HepG2 (cell line): ENCODE data around the gene GTF3A. TPM values are rescaled to one million over a fixed set of nuclear protein-coding genes. Genes with fewer than 3 reads are reported as not detected.

Experiments
- ATAC-seq: fragments of 200-7000 bp; cut with Tn5 transposase; 3 replicates; pipeline ENCODE4 v1.9.1; 2020; ENCODE audit warnings: mild to moderate bottlenecking, moderate library complexity
- BruUV-seq: library from RNA; stranded (reverse); fragments of 400-500 nt; replicated peaks from 2 replicates; lab custom pipeline; 2021; lab: Mats Ljungman, UMichigan
- CTCF ChIA-PET: fragments of 300-600 bp; formaldehyde crosslinking; extraction: SDS; loops from one replicate; lab custom pipeline; 2021; ENCODE audit warnings: low total read pairs, inconsistent platforms, low intra/inter-chr PET ratio; lab: Yijun Ruan, JAX
- POLR2A ChIA-PET: fragments of 350-600 bp; sonication (Branson Sonifier 250); formaldehyde crosslinking; loops from one replicate; lab custom pipeline; 2020; ENCODE audit warnings: antibody characterized with exemption, inconsistent platforms; lab: Yijun Ruan, JAX
- DNase-seq: peaks from one replicate; pipeline ENCODE4 v3.0.0-alpha.2; 2015; ENCODE audit warnings: low spot score
- FAIRE-seq: peaks from 3 replicates; lab custom pipeline; 2011; peaks lifted over from hg19 to GRCh38; lab: Jason Lieb, UNC
- H2AFZ ChIP-seq: one replicate; pipeline ENCODE4 v1.6.1; 2011; ENCODE audit warnings: low read length, inconsistent platforms
- H3K27ac ChIP-seq: fragments of 300-600 bp; 3 replicates; pipeline ENCODE4 v1.8.0; 2011; ENCODE audit warnings: mixed run types, mild to moderate bottlenecking, mixed read lengths, low read length, inconsistent platforms; ENCODE audit not compliant: insufficient read depth; ENCODE audit errors: extremely low read length
- H3K27me3 ChIP-seq, 2 experiments: fragments of 200-600 bp in 1 of 2; 2 replicates in 1 of 2; 3 replicates in 1 of 2; pipeline versions ENCODE4 v1.6.0 to v1.8.0; 2011; ENCODE audit warnings: low read length in 2 of 2, mild to moderate bottlenecking in 2 of 2, moderate library complexity in 2 of 2, inconsistent platforms in 1 of 2; ENCODE audit not compliant: insufficient read depth in 2 of 2, control insufficient read depth in 1 of 2
- H3K36me3 ChIP-seq, 2 experiments: fragments of 200-600 bp in 1 of 2; replicated peaks in 1 of 2; 2 replicates in 1 of 2; 3 replicates in 1 of 2; pipeline versions ENCODE4 v1.5.1 to v1.8.0; 2011; ENCODE audit warnings: low read length in 2 of 2, inconsistent platforms in 1 of 2; ENCODE audit not compliant: insufficient read depth in 2 of 2, control insufficient read depth in 1 of 2
- H3K4me1 ChIP-seq: 2 replicates; pipeline ENCODE4 v1.5.1; 2012; ENCODE audit warnings: low read length, inconsistent platforms; ENCODE audit not compliant: insufficient read depth
- H3K4me2 ChIP-seq: 2 replicates; pipeline ENCODE4 v1.6.0; 2011; ENCODE audit warnings: low read depth, low read length, inconsistent platforms
- H3K4me3 ChIP-seq, 3 experiments: fragments of 200-600 bp in 1 of 3; sonication (generic), shearing (Covaris generic) in 1 of 3; replicated peaks in 1 of 3; 2 replicates each; pipeline ENCODE4 v1.5.1; 2011 to 2016; ENCODE audit warnings: low read length in 3 of 3, inconsistent platforms in 2 of 3, low read depth in 2 of 3, mild to moderate bottlenecking in 2 of 3, control low read depth in 1 of 3, mixed read lengths in 1 of 3; ENCODE audit not compliant: insufficient read depth in 1 of 3
- H3K79me2 ChIP-seq: one replicate; pipeline ENCODE4 v1.6.1; 2011; ENCODE audit warnings: low read length, inconsistent platforms; ENCODE audit not compliant: insufficient read depth
- H3K9ac ChIP-seq: 2 replicates; pipeline ENCODE4 v1.6.0; 2011; ENCODE audit warnings: mild to moderate bottlenecking, low read depth, low read length, inconsistent platforms; ENCODE audit not compliant: insufficient read depth
- H3K9me3 ChIP-seq: 2 replicates; pipeline ENCODE4 v1.5.1; 2012; ENCODE audit warnings: mild to moderate bottlenecking, low read length
- H4K20me1 ChIP-seq: 2 replicates; pipeline ENCODE4 v1.6.0; 2011; ENCODE audit warnings: inconsistent platforms, mild to moderate bottlenecking, low read length, moderate library complexity; ENCODE audit not compliant: insufficient read depth
- ETV5 ChIP-seq: IDR thresholded peaks from 2 replicates; pipeline ENCODE4 v1.6.1; 2018; ENCODE audit warnings: missing biosample characterization, missing genetic modification reagents, inconsistent platforms, borderline replicate concordance
- IRF9 ChIP-seq: sonication (generic); formaldehyde crosslinking; IDR thresholded peaks from 2 replicates; pipeline ENCODE4 v1.8.0; 2022; ENCODE audit warnings: missing genetic modification reagents, mild to moderate bottlenecking, borderline replicate concordance
- PHF8 ChIP-seq: sonication (generic); formaldehyde crosslinking; IDR thresholded peaks from 2 replicates; pipeline ENCODE4 v1.5.0; 2020; ENCODE audit warnings: missing genetic modification reagents
- PTBP1 ChIP-seq: fragments of 200-400 bp; formaldehyde crosslinking; IDR thresholded peaks from 2 replicates; pipeline ENCODE4 v1.6.1; 2018; ENCODE audit warnings: low read length, low read depth; ENCODE audit not compliant: poor library complexity, severe bottlenecking
- TBP ChIP-seq: sonication (generic); formaldehyde crosslinking; IDR thresholded peaks from 2 replicates; pipeline ENCODE4 v1.5.0; 2020; ENCODE audit warnings: missing genetic modification reagents
- YY1 ChIP-seq: IDR thresholded peaks from 2 replicates; pipeline ENCODE4 v1.6.1; 2011; ENCODE audit warnings: low read length, low read depth, moderate library complexity, mild to moderate bottlenecking; ENCODE audit not compliant: insufficient read depth, insufficient replicate concordance
- ZFP82 ChIP-seq: sonication (generic); formaldehyde crosslinking; IDR thresholded peaks from 2 replicates; pipeline ENCODE4 v1.5.1; 2020; ENCODE audit warnings: mild to moderate bottlenecking, missing genetic modification reagents, borderline replicate concordance
- ZNF335 ChIP-seq: sonication (generic); formaldehyde crosslinking; IDR thresholded peaks from 2 replicates; pipeline ENCODE4 v1.4.0; 2020; ENCODE audit warnings: missing genetic modification reagents
- ZNF432 ChIP-seq: sonication (generic); formaldehyde crosslinking; IDR thresholded peaks from 2 replicates; pipeline ENCODE4 v1.5.0; 2020; ENCODE audit warnings: missing genetic modification reagents, mild to moderate bottlenecking, borderline replicate concordance
- ZNF570 ChIP-seq: sonication (generic); formaldehyde crosslinking; IDR thresholded peaks from 2 replicates; pipeline ENCODE4 v1.4.0; 2020; ENCODE audit warnings: mild to moderate bottlenecking, missing genetic modification reagents, borderline replicate concordance
- ZNF691 ChIP-seq: sonication (generic); formaldehyde crosslinking; IDR thresholded peaks from 2 replicates; pipeline ENCODE4 v1.4.0; 2020; ENCODE audit warnings: missing genetic modification reagents, low read depth, mild to moderate bottlenecking, borderline replicate concordance
- ZNF761 ChIP-seq: sonication (generic); formaldehyde crosslinking; conservative IDR thresholded peaks from 2 replicates; pipeline ENCODE4 v1.4.0; 2020; ENCODE audit warnings: mild to moderate bottlenecking, missing genetic modification reagents
- ZNF879 ChIP-seq: sonication (generic); formaldehyde crosslinking; IDR thresholded peaks from 2 replicates; pipeline ENCODE4 v1.8.1; 2023; ENCODE audit warnings: missing genetic modification reagents
- WGBS: methylation state at CpG from one replicate; pipeline ENCODE4 v1.1.6; 2017; ENCODE audit warnings: low lambda C conversion rate; 5-methylcytosine and 5-hydroxymethylcytosine counted together
- in situ Hi-C: cut with HindIII; loops from 2 replicates; pipeline ENCODE4 v1.10.0; 2017; ENCODE audit warnings: low pct_unique_long_range_greater_than_20kb; ENCODE audit not compliant: extremely low pct_ligation_motif_present
- intact Hi-C: fragments of 100-400 bp; cut with micrococcal nuclease; formaldehyde crosslinking; loops from one replicate; pipeline ENCODE4 v1.10.0; 2022; ENCODE audit not compliant: unreplicated experiment
- polyA plus RNA-seq, 8 experiments: library from polyadenylated mRNA; depleted of rRNA in 3 of 8; stranded (reverse) in 7 of 8; unstranded in 1 of 8; fragments of >200 nt; fragmentation: Illumina TruSeq in 4 of 8; extraction: Trizol in 4 of 8; gene quantifications; 2 replicates each; pipeline versions ENCODE4 v1.2.1 to v1.2.3, GENCODE V29; 2011 to 2016; ENCODE audit warnings: low read depth in 4 of 8, missing spikeins in 1 of 8, mixed read lengths in 1 of 8; ENCODE audit not compliant: insufficient read depth in 1 of 8
- total RNA-seq, 5 experiments: library from RNA; depleted of rRNA; stranded (reverse); fragments of >200 nt; fragmentation: Illumina TruSeq; extraction: Trizol; gene quantifications; 2 replicates each; pipeline ENCODE4 v1.2.3, GENCODE V29; 2016; ENCODE audit warnings: low read depth in 1 of 5
- TF ChIP-seq, protein P1 (sequence below): sonication (generic); formaldehyde crosslinking; IDR thresholded peaks from 2 replicates; pipeline ENCODE4 v1.4.0; 2020; ENCODE audit warnings: missing genetic modification reagents, borderline replicate concordance
- TF ChIP-seq, protein P2 (sequence below): sonication (generic); formaldehyde crosslinking; IDR thresholded peaks from 2 replicates; pipeline ENCODE4 v1.5.0; 2020; ENCODE audit warnings: mild to moderate bottlenecking, low read depth, missing genetic modification reagents, borderline replicate concordance

Gene GTF3A
- total and polyA plus RNA-seq, 2 of the 13 experiments (the other 11 are each of a cell fraction or from before 2014, with no cell fraction given) = 42.1 to 176 TPM

DNA sequence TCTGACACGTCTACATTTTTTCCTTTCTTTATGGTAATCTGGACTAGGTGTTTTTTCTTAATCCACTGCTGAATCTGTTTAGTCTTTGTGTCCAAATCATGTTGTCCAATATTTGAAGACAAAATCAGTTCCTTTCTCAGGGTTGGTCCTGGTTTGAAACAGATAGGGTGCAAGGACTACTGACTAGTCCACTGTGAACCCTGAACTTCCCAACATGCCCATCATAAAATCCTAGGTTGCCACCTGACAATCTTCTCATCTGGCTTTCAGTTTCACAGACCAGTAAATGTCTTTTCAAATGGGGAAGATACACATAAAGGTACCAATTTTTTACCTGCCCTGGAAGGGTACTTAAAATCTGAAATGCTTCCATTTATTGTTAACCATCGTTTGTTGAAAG is 12.7 kb downstream of the GTF3A start:
- CTCF ChIA-PET = no interaction called here
- H3K4me3 ChIP-seq = no peak overlapping the region
- in situ Hi-C loops = no loop called here
- POLR2A ChIA-PET = interaction anchor here (0.7 kb wide), 1 partner anchor 11 kb away, joined by 3 read pairs; no protein-coding TSS in a partner anchor
- H4K20me1 ChIP-seq = no peaks in the 10 kb centered on the region
- peaks cover 7 to 44% of the 10 kb centered on the region in 2 experiments for H3K36me3 ChIP-seq
- no peak overlapping the region for H3K9ac ChIP-seq
- DNase-seq = no peak
- WGBS = 97% methylated on average over 2 of the region's 2 CpGs
- H3K79me2 ChIP-seq = no peaks in the 10 kb centered on the region
- TF ChIP-seq ZNF691 (no peak), ETV5 (CRISPR knock-in tag) (no peak), TBP (CRISPR knock-in tag) (no peak), YY1 (no peak), PHF8 (CRISPR knock-in tag) (no peak), PTBP1 (no peak), IRF9 (no peak), ZFP82 (no peak), ZNF432 (CRISPR knock-in tag) (no peak), ZNF335 (CRISPR knock-in tag) (no peak), ZNF570 (no peak), ZNF879 (CRISPR knock-in tag) (no peak), ZNF761 (CRISPR knock-in tag) (no peak)
- TF ChIP-seq, protein P1, sequence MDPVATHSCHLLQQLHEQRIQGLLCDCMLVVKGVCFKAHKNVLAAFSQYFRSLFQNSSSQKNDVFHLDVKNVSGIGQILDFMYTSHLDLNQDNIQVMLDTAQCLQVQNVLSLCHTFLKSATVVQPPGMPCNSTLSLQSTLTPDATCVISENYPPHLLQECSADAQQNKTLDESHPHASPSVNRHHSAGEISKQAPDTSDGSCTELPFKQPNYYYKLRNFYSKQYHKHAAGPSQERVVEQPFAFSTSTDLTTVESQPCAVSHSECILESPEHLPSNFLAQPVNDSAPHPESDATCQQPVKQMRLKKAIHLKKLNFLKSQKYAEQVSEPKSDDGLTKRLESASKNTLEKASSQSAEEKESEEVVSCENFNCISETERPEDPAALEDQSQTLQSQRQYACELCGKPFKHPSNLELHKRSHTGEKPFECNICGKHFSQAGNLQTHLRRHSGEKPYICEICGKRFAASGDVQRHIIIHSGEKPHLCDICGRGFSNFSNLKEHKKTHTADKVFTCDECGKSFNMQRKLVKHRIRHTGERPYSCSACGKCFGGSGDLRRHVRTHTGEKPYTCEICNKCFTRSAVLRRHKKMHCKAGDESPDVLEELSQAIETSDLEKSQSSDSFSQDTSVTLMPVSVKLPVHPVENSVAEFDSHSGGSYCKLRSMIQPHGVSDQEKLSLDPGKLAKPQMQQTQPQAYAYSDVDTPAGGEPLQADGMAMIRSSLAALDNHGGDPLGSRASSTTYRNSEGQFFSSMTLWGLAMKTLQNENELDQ (CRISPR knock-in tag) = no peak
- TF ChIP-seq, protein P2, sequence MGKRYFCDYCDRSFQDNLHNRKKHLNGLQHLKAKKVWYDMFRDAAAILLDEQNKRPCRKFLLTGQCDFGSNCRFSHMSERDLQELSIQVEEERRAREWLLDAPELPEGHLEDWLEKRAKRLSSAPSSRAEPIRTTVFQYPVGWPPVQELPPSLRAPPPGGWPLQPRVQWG (CRISPR knock-in tag) = no peak
- TF ChIP-seq, all 625 proteins: peak for 0
- H3K27ac ChIP-seq = no peak overlapping the region
- H3K4me1 ChIP-seq = peaks cover 3% of the 10 kb centered on the region
- no peaks in the 10 kb centered on the region for H3K27me3 ChIP-seq
- intact Hi-C loops = no loop called here
- no peaks in the 10 kb centered on the region for H3K9me3 ChIP-seq
- ATAC-seq = no peak
- BruUV-seq = no TSS peak
- no peak overlapping the region for H3K4me2 ChIP-seq
- H2AFZ ChIP-seq = no peak overlapping the region
- no peak for FAIRE-seq
